ENCODE measurements around the gene TRIM44.
"Not testable (repeated sequence)": the region's sequence is repeated elsewhere in the genome, so short reads cannot be mapped to it uniquely, and the experiment has no call there.

- TF ChIP-seq, protein P1, sequence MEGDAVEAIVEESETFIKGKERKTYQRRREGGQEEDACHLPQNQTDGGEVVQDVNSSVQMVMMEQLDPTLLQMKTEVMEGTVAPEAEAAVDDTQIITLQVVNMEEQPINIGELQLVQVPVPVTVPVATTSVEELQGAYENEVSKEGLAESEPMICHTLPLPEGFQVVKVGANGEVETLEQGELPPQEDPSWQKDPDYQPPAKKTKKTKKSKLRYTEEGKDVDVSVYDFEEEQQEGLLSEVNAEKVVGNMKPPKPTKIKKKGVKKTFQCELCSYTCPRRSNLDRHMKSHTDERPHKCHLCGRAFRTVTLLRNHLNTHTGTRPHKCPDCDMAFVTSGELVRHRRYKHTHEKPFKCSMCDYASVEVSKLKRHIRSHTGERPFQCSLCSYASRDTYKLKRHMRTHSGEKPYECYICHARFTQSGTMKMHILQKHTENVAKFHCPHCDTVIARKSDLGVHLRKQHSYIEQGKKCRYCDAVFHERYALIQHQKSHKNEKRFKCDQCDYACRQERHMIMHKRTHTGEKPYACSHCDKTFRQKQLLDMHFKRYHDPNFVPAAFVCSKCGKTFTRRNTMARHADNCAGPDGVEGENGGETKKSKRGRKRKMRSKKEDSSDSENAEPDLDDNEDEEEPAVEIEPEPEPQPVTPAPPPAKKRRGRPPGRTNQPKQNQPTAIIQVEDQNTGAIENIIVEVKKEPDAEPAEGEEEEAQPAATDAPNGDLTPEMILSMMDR (IDR thresholded peaks at IDR 0.05): not testable (repeated sequence)
- TF ChIP-seq POLR2A (IDR thresholded peaks at IDR 0.05): not testable (repeated sequence)
Observed at GRCh38 chr11:35715677-35716076, 53.1 kb downstream of the TRIM44 start.
